Heart right ventricle (tissue), 16 donors: Measurements from ENCODE around the gene HEPACAM2. TPM values are rescaled to one million over a fixed set of nuclear protein-coding genes. Genes with fewer than 3 reads are reported as not detected.

Source experiments
- ATAC-seq, 8 donors: fragments of 200-7000 bp; cut with Tn5 transposase; one replicate each; pipeline ENCODE4 v1.9.1; 2020; ENCODE audit warnings: mild to moderate bottlenecking in 8 of 8, moderate library complexity in 8 of 8, moderate number of reproducible peaks in 1 of 8
- DNase-seq, 2 donors: peaks; one replicate each; pipeline ENCODE4 v3.0.0-alpha.2; 2020
- H3K27ac ChIP-seq, 10 donors: fragments of 200-600 bp; sonication (generic) in 2 of 10; one replicate each; pipeline versions ENCODE4 v1.5.0 to v1.8.0; 2020 to 2022; ENCODE audit warnings: mild to moderate bottlenecking in 3 of 10
- H3K27me3 ChIP-seq, 7 donors: fragments of 200-600 bp; one replicate each; pipeline ENCODE4 v1.8.0; 2021 to 2022; ENCODE audit warnings: mild to moderate bottlenecking in 2 of 7
- H3K36me3 ChIP-seq, 9 donors: fragments of 200-600 bp; sonication (generic) in 1 of 9; one replicate each; pipeline versions ENCODE4 v1.5.0 to v1.8.0; 2020 to 2022; ENCODE audit warnings: mild to moderate bottlenecking in 2 of 9
- H3K4me1 ChIP-seq, 9 donors: fragments of 200-600 bp; sonication (generic) in 1 of 9; one replicate each; pipeline versions ENCODE4 v1.5.0 to v1.8.0; 2020 to 2022; ENCODE audit warnings: mild to moderate bottlenecking in 4 of 9
- H3K4me3 ChIP-seq, 10 donors: fragments of 200-600 bp; sonication (generic) in 2 of 10; one replicate each; pipeline versions ENCODE4 v1.5.0 to v1.8.0; 2020 to 2022; ENCODE audit warnings: mild to moderate bottlenecking in 7 of 10, moderate library complexity in 2 of 10
- H3K9me3 ChIP-seq, 11 donors: fragments of 200-600 bp in 10 of 11; sonication (generic) in 2 of 11; one replicate each; pipeline versions ENCODE4 v1.5.0 to v1.8.0; 2013 to 2022; ENCODE audit warnings: mild to moderate bottlenecking in 2 of 11, control low read depth in 1 of 11, moderate library complexity in 1 of 11
- WGBS, 2 donors: extraction: QIAGEN DNeasy Blood & Tissue Kit; methylation state at CpG; one replicate each; pipeline ENCODE4 v1.1.7; 2013; ENCODE audit warnings: inconsistent platforms in 1 of 2; 5-methylcytosine and 5-hydroxymethylcytosine counted together
- intact Hi-C, 10 donors: fragments of 100-400 bp; cut with DNase I; formaldehyde crosslinking; loops; one replicate each; pipeline versions ENCODE4 v1.11.1 to v1.14.2; 2022
- polyA plus RNA-seq, 2 donors: library from polyadenylated mRNA; stranded (reverse); fragments of 200-250 nt; gene quantifications; one replicate each; pipeline ENCODE4 v1.2.3, GENCODE V29; 2013
- total RNA-seq, 10 donors: library from RNA; stranded (reverse); fragmentation: NEBNext Ultra II Directional in 3 of 10; extraction: Animal tissue kit (Norgen Biotek cat#: 25700) in 3 of 10; gene quantifications; one replicate each; pipeline versions ENCODE4 v1.2.1 to v1.2.4, GENCODE V29; 2021 to 2023
- TF ChIP-seq, protein P1 (sequence below), 9 donors: fragments of 200-600 bp; sonication (generic) in 2 of 9; IDR thresholded peaks; one replicate each; pipeline versions ENCODE4 v1.5.0 to v1.8.0; 2021 to 2022; ENCODE audit warnings: antibody characterized with exemption in 9 of 9, mild to moderate bottlenecking in 5 of 9, moderate library complexity in 1 of 9
- donor health status: Arrhythmogenic right ventricular cardiomyopathy.
- donor health status: ischemic (EF 13 %, LVEDD 7.1; RV severe dilation, severe dysfunction).
- donor health status: healthy with polysubstance abuse.
- donor health status: DM: no; HTN: yes; CAD: no.
- donor health status: DM: no; HTN: no; CAD: no.
- donor health status: ischemic (EF 25% LVEDD 6.9; RV normal size, moderate dysfunction).
- donor health status: ischemic (EF 25% LVEDD 5.7; RV mildly dilated, moderate dysfunction).
- donor health status: healthy.
- donor health status: DM: yes; HTN: yes; CAD: no.
- donor health status: Ischemic cardiomyopathy.
- donor health status: ischemic (EF 35%, LVEDD 5.7; RV mildly dilated, moderate dysfunction).
- donor health status: nonischemic (EF 11% LVEDD 7.7; RV severe dilation, severe dysfunction).
- donor health status: DM: yes; HTN: yes; CAD: no.
- donor health status: PGD.
- donor health status: ischemic (EF 29% LVEDD 5.4; RV normal size, mild dysfunction).
- donor health status: nonischemic (EF 23%, LVEDD 6.1; RV moderate dilation, normal function).

The HEPACAM2 gene
- total and polyA plus RNA-seq, 12 donors, result 0.19 to 0.24 TPM; not detected in 10

DNA sequence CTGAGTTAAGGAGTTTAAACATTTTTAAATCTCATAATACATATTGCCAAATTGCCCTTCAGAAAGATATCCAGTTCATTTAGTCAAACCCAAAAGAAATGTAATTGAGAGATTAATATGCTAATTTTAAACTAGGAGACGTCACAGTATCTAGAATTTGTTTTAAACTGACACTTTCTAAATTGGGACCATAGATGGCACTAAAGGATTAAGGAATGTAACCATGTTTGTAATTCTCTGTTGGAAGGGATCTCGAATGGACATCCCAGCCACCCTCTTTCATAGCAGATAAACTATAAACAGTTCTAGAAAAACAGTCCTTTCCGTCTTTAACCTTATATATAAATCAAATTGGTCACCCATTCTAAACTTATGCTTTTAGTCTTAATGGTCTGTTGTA, 48.1 kb downstream of the HEPACAM2 start:
- H3K4me1 ChIP-seq, result no peaks in the 10 kb centered on the region
- no peak overlapping the region for H3K4me3 ChIP-seq
- ATAC-seq, result no peak
- H3K36me3 ChIP-seq, result no peaks in the 10 kb centered on the region
- H3K9me3 ChIP-seq, result peaks cover 0 to under 1% (median 0%) of the 10 kb centered on the region in 11 donors
- H3K27me3 ChIP-seq, result peaks cover 0 to 17% (median 0%) of the 10 kb centered on the region in 7 donors
- intact Hi-C loops, result no loop called here
- no peak overlapping the region for H3K27ac ChIP-seq
- no peak for DNase-seq
- WGBS, 2 donors, result 21 to 32% methylated on average over 3 of the region's 3 CpGs
- TF ChIP-seq, protein P1, sequence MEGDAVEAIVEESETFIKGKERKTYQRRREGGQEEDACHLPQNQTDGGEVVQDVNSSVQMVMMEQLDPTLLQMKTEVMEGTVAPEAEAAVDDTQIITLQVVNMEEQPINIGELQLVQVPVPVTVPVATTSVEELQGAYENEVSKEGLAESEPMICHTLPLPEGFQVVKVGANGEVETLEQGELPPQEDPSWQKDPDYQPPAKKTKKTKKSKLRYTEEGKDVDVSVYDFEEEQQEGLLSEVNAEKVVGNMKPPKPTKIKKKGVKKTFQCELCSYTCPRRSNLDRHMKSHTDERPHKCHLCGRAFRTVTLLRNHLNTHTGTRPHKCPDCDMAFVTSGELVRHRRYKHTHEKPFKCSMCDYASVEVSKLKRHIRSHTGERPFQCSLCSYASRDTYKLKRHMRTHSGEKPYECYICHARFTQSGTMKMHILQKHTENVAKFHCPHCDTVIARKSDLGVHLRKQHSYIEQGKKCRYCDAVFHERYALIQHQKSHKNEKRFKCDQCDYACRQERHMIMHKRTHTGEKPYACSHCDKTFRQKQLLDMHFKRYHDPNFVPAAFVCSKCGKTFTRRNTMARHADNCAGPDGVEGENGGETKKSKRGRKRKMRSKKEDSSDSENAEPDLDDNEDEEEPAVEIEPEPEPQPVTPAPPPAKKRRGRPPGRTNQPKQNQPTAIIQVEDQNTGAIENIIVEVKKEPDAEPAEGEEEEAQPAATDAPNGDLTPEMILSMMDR (IDR thresholded peaks at IDR 0.05), result peak in 3 of 9 donors; percentile 14 to 31 (median 21)

DNA sequence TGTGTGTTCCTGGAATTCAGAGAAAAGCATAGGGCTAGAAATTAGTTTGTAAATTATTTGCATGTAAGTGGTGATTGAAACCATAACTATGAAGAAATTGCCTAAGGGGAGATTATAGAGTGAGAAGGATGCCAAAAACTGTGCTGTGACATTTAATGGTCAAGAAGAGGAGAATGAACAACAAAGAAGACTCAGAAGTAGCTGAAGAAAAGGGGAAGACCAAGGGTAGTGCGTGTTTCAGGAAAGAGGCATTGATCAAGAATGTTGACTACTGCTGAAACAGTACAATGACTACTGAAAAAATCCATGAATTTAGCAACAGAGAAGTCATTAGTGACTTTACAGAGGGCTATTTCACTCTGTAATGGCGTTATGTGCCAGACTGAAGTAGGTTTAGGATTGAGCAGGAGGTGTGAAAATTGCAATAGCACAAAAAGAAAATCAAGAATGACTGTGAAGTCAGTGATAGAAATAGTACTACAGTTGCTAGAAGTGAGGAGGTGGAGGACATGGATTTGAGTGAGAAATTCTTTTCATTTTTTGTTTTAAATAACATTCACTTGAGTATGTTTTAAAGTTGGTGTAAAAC, 49.2 kb downstream of the HEPACAM2 start:
- Histone ChIP-seq H3K36me3 (no peaks in the 10 kb centered on the region), H3K4me3 (no peak overlapping the region), H3K27ac (no peak overlapping the region), H3K4me1 (no peaks in the 10 kb centered on the region), H3K9me3 (peaks cover 0 to 12% (median 3%) of the 10 kb centered on the region in 11 donors), H3K27me3 (peaks cover 0 to 16% (median 0%) of the 10 kb centered on the region in 7 donors)
- DNase-seq (no peak), ATAC-seq (no peak)
- intact Hi-C loops, result no loop called here
- TF ChIP-seq, protein P1 (IDR thresholded peaks at IDR 0.05), result no peak
- WGBS, 2 donors, result 61 to 71% methylated on average over 2 of the region's 2 CpGs

GRCh38 chr7:93175219-93175618, 51.0 kb downstream of the HEPACAM2 start:
- Histone ChIP-seq H3K4me3 (no peak overlapping the region), H3K27me3 (peaks cover 0 to 16% (median 0%) of the 10 kb centered on the region in 7 donors), H3K36me3 (no peaks in the 10 kb centered on the region), H3K4me1 (no peaks in the 10 kb centered on the region), H3K9me3 (peaks cover 0 to 30% (median 11%) of the 10 kb centered on the region in 11 donors), H3K27ac (no peak overlapping the region)
- TF ChIP-seq, protein P1 (IDR thresholded peaks at IDR 0.05), result no peak
- WGBS, 2 donors, result 87 to 96% methylated on average over 2 of the region's 2 CpGs
- intact Hi-C loops, result no loop called here
- DNase-seq, result no peak
- ATAC-seq, result no peak

- Histone ChIP-seq H3K36me3 (no peaks in the 10 kb centered on the region), H3K9me3 (peaks cover 0 to 46% (median 16%) of the 10 kb centered on the region in 11 donors), H3K4me1 (no peaks in the 10 kb centered on the region), H3K4me3 (no peak overlapping the region), H3K27ac (no peak overlapping the region), H3K27me3 (peaks cover 0 to 14% (median 0%) of the 10 kb centered on the region in 7 donors)
- TF ChIP-seq, protein P1 (IDR thresholded peaks at IDR 0.05), result no peak
- 69 to 71% methylated on average over 2 of the region's 2 CpGs for WGBS, 2 donors
- no peak for ATAC-seq
- intact Hi-C loops, result no loop called here
- DNase-seq, result no peak
Measured at GRCh38 chr7:93172683-93173082, 53.6 kb downstream of the HEPACAM2 start.
